Testis (tissue), 2 donors: ENCODE measurements around the gene WFIKKN1.

Source experiments
- POLR2A ChIP-seq: fragments of 450-650 bp; IDR thresholded peaks from one replicate; pipeline ENCODE4 v1.6.1; 2017; ENCODE audit warnings: antibody characterized with exemption, mild to moderate bottlenecking, moderate library complexity
- TF ChIP-seq, protein P1 (sequence below), 3 experiments: fragments of 450-650 bp in 2 of 3; fragments of 200-600 bp in 1 of 3; sonication (generic) in 1 of 3; IDR thresholded peaks; one replicate each; pipeline ENCODE4 v1.5.1; 2016 to 2019; ENCODE audit warnings: antibody characterized with exemption in 3 of 3, mild to moderate bottlenecking in 2 of 3, moderate library complexity in 1 of 3

DNA sequence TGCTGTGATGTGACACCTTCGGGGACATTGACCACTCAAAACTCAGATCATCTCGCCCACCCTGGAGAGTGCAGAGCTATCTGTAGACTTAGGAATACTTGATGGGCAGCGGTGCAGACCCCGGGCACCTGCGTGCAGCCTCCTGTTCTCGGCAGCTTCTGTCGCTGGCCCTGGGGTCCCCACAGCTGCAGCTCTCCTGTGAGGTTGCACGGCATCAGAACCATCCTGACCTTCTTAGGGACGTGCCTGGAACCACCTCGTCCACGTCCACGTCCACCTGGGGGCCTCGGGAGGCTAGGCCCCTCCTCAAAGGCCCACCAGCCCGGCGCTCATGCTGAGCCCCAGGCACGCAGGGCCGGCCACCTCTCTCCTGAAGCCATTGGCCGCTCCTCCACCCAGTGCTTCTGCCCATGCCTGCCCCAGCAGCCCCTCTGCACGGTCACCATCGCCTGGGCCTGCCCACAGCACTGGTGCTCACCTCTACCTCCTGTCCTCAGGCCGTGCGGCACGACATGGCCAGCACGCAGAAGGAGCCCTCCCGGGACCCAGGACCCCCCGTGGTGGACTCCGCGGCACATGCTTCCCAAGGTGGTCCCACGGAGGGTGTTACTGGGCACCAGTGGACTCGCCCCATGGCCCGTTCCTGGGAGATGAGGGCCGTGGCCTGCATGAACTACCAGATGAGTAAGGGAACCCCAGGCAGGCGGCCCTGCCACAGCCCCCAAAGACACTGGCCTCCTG lies 2.3 kb upstream of the WFIKKN1 start:
- TF ChIP-seq, protein P1, sequence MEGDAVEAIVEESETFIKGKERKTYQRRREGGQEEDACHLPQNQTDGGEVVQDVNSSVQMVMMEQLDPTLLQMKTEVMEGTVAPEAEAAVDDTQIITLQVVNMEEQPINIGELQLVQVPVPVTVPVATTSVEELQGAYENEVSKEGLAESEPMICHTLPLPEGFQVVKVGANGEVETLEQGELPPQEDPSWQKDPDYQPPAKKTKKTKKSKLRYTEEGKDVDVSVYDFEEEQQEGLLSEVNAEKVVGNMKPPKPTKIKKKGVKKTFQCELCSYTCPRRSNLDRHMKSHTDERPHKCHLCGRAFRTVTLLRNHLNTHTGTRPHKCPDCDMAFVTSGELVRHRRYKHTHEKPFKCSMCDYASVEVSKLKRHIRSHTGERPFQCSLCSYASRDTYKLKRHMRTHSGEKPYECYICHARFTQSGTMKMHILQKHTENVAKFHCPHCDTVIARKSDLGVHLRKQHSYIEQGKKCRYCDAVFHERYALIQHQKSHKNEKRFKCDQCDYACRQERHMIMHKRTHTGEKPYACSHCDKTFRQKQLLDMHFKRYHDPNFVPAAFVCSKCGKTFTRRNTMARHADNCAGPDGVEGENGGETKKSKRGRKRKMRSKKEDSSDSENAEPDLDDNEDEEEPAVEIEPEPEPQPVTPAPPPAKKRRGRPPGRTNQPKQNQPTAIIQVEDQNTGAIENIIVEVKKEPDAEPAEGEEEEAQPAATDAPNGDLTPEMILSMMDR (IDR thresholded peaks at IDR 0.05): no peak
- TF ChIP-seq POLR2A: no peak
